Endothelial cell of umbilical vein (primary cell): ENCODE measurements around the gene LPAR1. TPM values are rescaled to one million over a fixed set of nuclear protein-coding genes. Genes with fewer than 3 reads are reported as not detected.

ENCODE experiments used
- BruUV-seq: library from RNA; stranded (reverse); fragments of 400-500 nt; replicated peaks from 2 replicates; lab custom pipeline; 2021; lab: Mats Ljungman, UMichigan
- CTCF ChIA-PET: fragments of 300-600, 350-600 bp; sonication (Branson Sonifier 250); formaldehyde crosslinking; loops from one replicate; lab custom pipeline; 2021; ENCODE audit warnings: antibody characterized with exemption, inconsistent platforms; lab: Charles Lee
- POLR2A ChIA-PET: fragments of 300-600, 350-600 bp; sonication (Branson Sonifier 250); formaldehyde crosslinking; loops from one replicate; lab custom pipeline; 2021; ENCODE audit warnings: antibody characterized with exemption, inconsistent platforms; lab: Charles Lee
- DNase-seq: peaks from one replicate; pipeline ENCODE4 v3.0.0-alpha.2; 2011; ENCODE audit warnings: low read depth, low spot score
- FAIRE-seq: peaks from 2 replicates; lab custom pipeline; 2011; peaks lifted over from hg19 to GRCh38; lab: Jason Lieb, UNC
- H2AFZ ChIP-seq: 2 replicates; pipeline ENCODE4 v1.6.0; 2012; ENCODE audit warnings: low read depth, low read length, control low read depth, inconsistent platforms
- H3K27ac ChIP-seq: 2 replicates; pipeline ENCODE4 v1.5.1; 2011; ENCODE audit warnings: low read depth, mild to moderate bottlenecking, control low read depth, low read length, moderate library complexity; ENCODE audit not compliant: insufficient read depth
- H3K27me3 ChIP-seq, 2 experiments: 2 replicates each; pipeline versions ENCODE4 v1.6.0 to v1.6.1; 2011; ENCODE audit warnings: low read length in 2 of 2, mixed read lengths in 1 of 2; ENCODE audit not compliant: control insufficient read depth in 2 of 2, insufficient read depth in 2 of 2
- H3K36me3 ChIP-seq, 2 experiments: 2 replicates in 1 of 2; 3 replicates in 1 of 2; pipeline ENCODE4 v1.5.1; 2011; ENCODE audit warnings: low read length in 2 of 2, mild to moderate bottlenecking in 1 of 2, moderate library complexity in 1 of 2; ENCODE audit not compliant: control insufficient read depth in 2 of 2, insufficient read depth in 2 of 2; ENCODE audit errors: extremely low read depth in 1 of 2
- H3K4me1 ChIP-seq: 3 replicates; pipeline ENCODE4 v1.5.1; 2011; ENCODE audit warnings: mild to moderate bottlenecking, low read length; ENCODE audit not compliant: control insufficient read depth, insufficient read depth; ENCODE audit errors: extremely low read depth
- H3K4me2 ChIP-seq: 2 replicates; pipeline ENCODE4 v1.6.1; 2011; ENCODE audit warnings: low read length, control low read depth, mixed read lengths; ENCODE audit not compliant: insufficient read depth
- H3K4me3 ChIP-seq, 3 experiments: fragments of 200-600 bp in 1 of 3; sonication (generic), shearing (Covaris generic) in 1 of 3; replicated peaks in 1 of 3; 2 replicates each; pipeline ENCODE4 v1.5.1; 2011 to 2016; ENCODE audit warnings: control low read depth in 3 of 3, low read length in 3 of 3, mild to moderate bottlenecking in 2 of 3, inconsistent platforms in 1 of 3, low read depth in 1 of 3, moderate library complexity in 1 of 3; ENCODE audit not compliant: insufficient read depth in 1 of 3
- H3K79me2 ChIP-seq: 2 replicates; pipeline ENCODE4 v1.6.0; 2012; ENCODE audit warnings: low read length, inconsistent platforms; ENCODE audit not compliant: control insufficient read depth, insufficient read depth
- H3K9ac ChIP-seq: replicated peaks from 2 replicates; pipeline ENCODE3; 2011; ENCODE audit warnings: low read length, control low read depth; ENCODE audit not compliant: insufficient read depth; ENCODE audit errors: extremely low read depth
- H3K9me1 ChIP-seq: replicated peaks from 3 replicates; pipeline ENCODE4 v1.6.0; 2011; ENCODE audit warnings: mild to moderate bottlenecking, low read length; ENCODE audit not compliant: control insufficient read depth, insufficient read depth; ENCODE audit errors: extremely low read depth
- H3K9me3 ChIP-seq: replicated peaks from 2 replicates; pipeline ENCODE4 v1.5.1; 2012; ENCODE audit warnings: low read length, inconsistent platforms; ENCODE audit not compliant: control insufficient read depth, insufficient read depth
- H4K20me1 ChIP-seq: replicated peaks from 2 replicates; pipeline ENCODE3; 2011; ENCODE audit warnings: mild to moderate bottlenecking, low read length; ENCODE audit not compliant: control insufficient read depth, insufficient read depth; ENCODE audit errors: extremely low read depth
- CTCF ChIP-seq, 2 donors: IDR thresholded peaks; 1 replicate in 1 of 2; 2 replicates in 1 of 2; pipeline ENCODE4 v1.5.1; 2011; ENCODE audit warnings: low read length in 2 of 2, mild to moderate bottlenecking in 2 of 2, moderate library complexity in 2 of 2, control low read depth in 1 of 2, inconsistent platforms in 1 of 2, low read depth in 1 of 2; ENCODE audit not compliant: insufficient read depth in 1 of 2; ENCODE audit errors: extremely low read depth in 1 of 2
- EZH2 ChIP-seq: IDR thresholded peaks from 2 replicates; pipeline ENCODE4 v1.6.1; 2012; ENCODE audit warnings: borderline replicate concordance, low read depth, mild to moderate bottlenecking, moderate library complexity, low read length, inconsistent platforms; ENCODE audit not compliant: severe bottlenecking
- FOS ChIP-seq: IDR thresholded peaks from 2 replicates; pipeline ENCODE4 v1.6.1; 2011; ENCODE audit warnings: mild to moderate bottlenecking, low read length, moderate library complexity, borderline replicate concordance; ENCODE audit not compliant: insufficient read depth
- GATA2 ChIP-seq: IDR thresholded peaks from 2 replicates; pipeline ENCODE4 v1.7.0; 2011; ENCODE audit warnings: low read depth, mild to moderate bottlenecking, moderate library complexity, mixed read lengths, low read length; ENCODE audit not compliant: insufficient read length, insufficient read depth
- JUN ChIP-seq: IDR thresholded peaks from 2 replicates; pipeline ENCODE4 v1.6.1; 2011; ENCODE audit warnings: borderline replicate concordance, low read depth; ENCODE audit not compliant: insufficient read length, insufficient read depth
- MYC ChIP-seq: IDR thresholded peaks from one replicate; pipeline ENCODE4 v1.6.1; 2011; ENCODE audit warnings: mild to moderate bottlenecking, low read depth, low read length
- POLR2A ChIP-seq: IDR thresholded peaks from 2 replicates; pipeline ENCODE4 v1.6.1; 2012; ENCODE audit warnings: low read depth, mild to moderate bottlenecking, control low read depth, low read length
- POLR2AphosphoS5 ChIP-seq: IDR thresholded peaks from 2 replicates; pipeline ENCODE4 v1.6.1; 2012; ENCODE audit warnings: low read depth, mild to moderate bottlenecking, control low read depth, low read length, moderate library complexity; ENCODE audit not compliant: insufficient read depth
- dilution Hi-C: fragments of 300-500 bp; cut with MboI; formaldehyde crosslinking; loops from one replicate; pipeline ENCODE4 v1.15.0; 2019; ENCODE audit warnings: low sequenced_read_pairs; ENCODE audit not compliant: extremely low pct_ligation_motif_present
- intact Hi-C: fragments of 100-400 bp; cut with micrococcal nuclease; formaldehyde crosslinking; loops from one replicate; pipeline ENCODE4 v1.10.0; 2022
- polyA plus RNA-seq, 4 experiments: library from polyadenylated mRNA; depleted of rRNA in 3 of 4; stranded (reverse) in 3 of 4; unstranded in 1 of 4; fragments of >200 nt; gene quantifications; 2 replicates each; pipeline versions ENCODE4 v1.2.1 to v1.2.3, GENCODE V29; 2011 to 2012; ENCODE audit warnings: missing spikeins in 1 of 4
- total RNA-seq: library from RNA; stranded (reverse); gene quantifications from 2 replicates; pipeline ENCODE4 v1.2.3, GENCODE V29; 2021
- TF ChIP-seq, protein P1 (sequence below): IDR thresholded peaks from 2 replicates; pipeline ENCODE4 v1.6.1; 2011; ENCODE audit not compliant: insufficient read depth, insufficient read length

LPAR1 gene
- total and polyA plus RNA-seq, 2 donors (not counting 3 experiments of a cell fraction or from before 2014, with no cell fraction given) = 0.88 to 3.0 TPM

- intact Hi-C loops = no loop called here
- Histone ChIP-seq H3K9me3 (no peaks in the 10 kb centered on the region), H3K27me3 (no peaks in the 10 kb centered on the region), H3K4me3 (no peak overlapping the region), H4K20me1 (no peaks in the 10 kb centered on the region), H3K9me1 (no peaks in the 10 kb centered on the region), H3K9ac (no peak overlapping the region), H2AFZ (no peak overlapping the region), H3K4me2 (no peak overlapping the region), H3K4me1 (no peaks in the 10 kb centered on the region), H3K27ac (no peak overlapping the region), H3K79me2 (no peaks in the 10 kb centered on the region), H3K36me3 (no peaks in the 10 kb centered on the region)
- DNase-seq (no peak), FAIRE-seq (no peak)
- no peak for TF ChIP-seq MYC
- no peak for TF ChIP-seq CTCF (IDR thresholded peaks at IDR 0.05; ENCODE audit: extremely low read depth in 1 of 2, insufficient read depth in 1 of 2, low read depth in 1 of 2, low read length in 2 of 2)
- TF ChIP-seq POLR2A = no peak
- no peak for TF ChIP-seq EZH2
- TF ChIP-seq GATA2 = no peak
- no TSS peak for BruUV-seq
- dilution Hi-C loops = no loop called here
- ChIA-PET CTCF (no interaction called here), POLR2A (no interaction called here)
Measured at GRCh38 chr9:110933350-110934001, 104.8 kb downstream of the LPAR1 start.

- Histone ChIP-seq H2AFZ (no peak overlapping the region), H3K27me3 (no peaks in the 10 kb centered on the region), H3K79me2 (no peaks in the 10 kb centered on the region), H4K20me1 (no peaks in the 10 kb centered on the region), H3K36me3 (no peaks in the 10 kb centered on the region), H3K4me3 (no peak overlapping the region), H3K27ac (no peak overlapping the region), H3K4me2 (no peak overlapping the region), H3K9me3 (no peaks in the 10 kb centered on the region), H3K9me1 (no peaks in the 10 kb centered on the region), H3K9ac (no peak overlapping the region), H3K4me1 (no peaks in the 10 kb centered on the region)
- dilution Hi-C loops = no loop called here
- TF ChIP-seq, protein P1, sequence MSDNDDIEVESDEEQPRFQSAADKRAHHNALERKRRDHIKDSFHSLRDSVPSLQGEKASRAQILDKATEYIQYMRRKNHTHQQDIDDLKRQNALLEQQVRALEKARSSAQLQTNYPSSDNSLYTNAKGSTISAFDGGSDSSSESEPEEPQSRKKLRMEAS = no peak
- TF ChIP-seq CTCF (IDR thresholded peaks at IDR 0.05; ENCODE audit: extremely low read depth in 1 of 2, insufficient read depth in 1 of 2, low read depth in 1 of 2, low read length in 2 of 2) (no peak), EZH2 (no peak), MYC (no peak), JUN (no peak), FOS (no peak), POLR2AphosphoS5 (no peak), GATA2 (no peak), POLR2A (no peak)
- CTCF ChIA-PET = no interaction called here
- POLR2A ChIA-PET = no interaction called here
- FAIRE-seq (no peak), DNase-seq (no peak)
- intact Hi-C loops = no loop called here
- no TSS peak for BruUV-seq
Measured at GRCh38 chr9:110932863-110933262, 105.4 kb downstream of the LPAR1 start.
